GM21390 (cell line): ENCODE results near the gene SLC38A9.
"Not testable (repeated sequence)": the region's sequence is repeated elsewhere in the genome, so short reads cannot be mapped to it uniquely, and the experiment has no call there.

ENCODE experiments used
- ATAC-seq: cut with Tn5 transposase; IDR thresholded peaks from one replicate; pipeline ENCODE4 v1.9.1; 2021; ENCODE audit not compliant: unreplicated experiment

The SLC38A9 gene

DNA sequence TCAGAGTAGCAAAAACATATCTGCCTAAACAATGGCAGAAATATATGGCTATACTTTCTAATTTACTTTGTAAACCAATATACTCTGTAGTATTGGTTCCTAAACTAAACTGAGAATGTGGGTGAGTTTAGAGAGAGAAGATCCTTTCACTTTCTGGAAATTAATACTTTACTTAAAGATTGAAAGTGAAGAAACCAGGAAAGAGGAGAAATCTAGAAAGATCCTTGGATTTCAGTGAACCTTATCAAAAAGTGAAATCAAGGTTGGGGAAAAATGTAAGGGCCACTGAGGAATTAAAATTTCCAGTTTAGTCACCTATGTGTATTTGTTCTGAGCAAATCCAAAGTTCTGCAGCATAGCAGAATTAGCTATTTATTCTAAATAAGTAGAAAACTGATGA is 5.9 kb downstream of the SLC38A9 start:
- no peak for ATAC-seq

DNA sequence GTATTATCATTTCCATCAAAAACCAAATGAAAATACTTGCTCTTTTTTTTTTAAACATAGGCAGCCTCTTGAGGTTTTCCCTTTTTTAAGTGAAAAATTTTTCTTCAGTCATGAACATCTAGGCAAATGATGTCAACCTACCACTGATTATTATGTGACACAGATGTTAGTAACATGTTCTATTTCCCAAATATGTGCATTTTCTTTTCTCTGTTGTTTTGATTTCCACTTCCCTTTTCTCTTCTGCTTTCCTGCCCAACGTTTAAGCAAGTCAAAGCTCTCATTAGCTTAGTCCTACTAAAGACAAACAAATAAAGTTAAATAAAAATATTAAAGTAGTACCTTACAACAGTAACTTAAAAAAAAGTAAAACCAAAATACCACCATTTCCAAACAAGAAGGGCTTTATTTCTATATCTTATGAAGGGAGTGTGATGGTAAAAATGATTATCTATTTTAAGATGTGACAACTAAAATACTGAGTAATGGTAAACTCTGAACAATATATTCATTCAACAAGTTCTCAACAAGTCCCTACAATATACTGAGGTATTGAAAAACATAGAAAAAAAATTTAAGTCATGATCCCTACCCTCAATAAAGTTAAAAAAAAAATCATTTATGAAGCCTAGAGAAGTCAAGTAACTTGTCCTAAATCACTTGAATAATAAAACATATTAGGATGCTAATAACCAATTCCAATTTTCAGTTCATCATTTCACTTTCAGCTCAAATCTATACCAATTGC is 9.4 kb downstream of the SLC38A9 start:
- peak; percentile 47 for ATAC-seq

DNA sequence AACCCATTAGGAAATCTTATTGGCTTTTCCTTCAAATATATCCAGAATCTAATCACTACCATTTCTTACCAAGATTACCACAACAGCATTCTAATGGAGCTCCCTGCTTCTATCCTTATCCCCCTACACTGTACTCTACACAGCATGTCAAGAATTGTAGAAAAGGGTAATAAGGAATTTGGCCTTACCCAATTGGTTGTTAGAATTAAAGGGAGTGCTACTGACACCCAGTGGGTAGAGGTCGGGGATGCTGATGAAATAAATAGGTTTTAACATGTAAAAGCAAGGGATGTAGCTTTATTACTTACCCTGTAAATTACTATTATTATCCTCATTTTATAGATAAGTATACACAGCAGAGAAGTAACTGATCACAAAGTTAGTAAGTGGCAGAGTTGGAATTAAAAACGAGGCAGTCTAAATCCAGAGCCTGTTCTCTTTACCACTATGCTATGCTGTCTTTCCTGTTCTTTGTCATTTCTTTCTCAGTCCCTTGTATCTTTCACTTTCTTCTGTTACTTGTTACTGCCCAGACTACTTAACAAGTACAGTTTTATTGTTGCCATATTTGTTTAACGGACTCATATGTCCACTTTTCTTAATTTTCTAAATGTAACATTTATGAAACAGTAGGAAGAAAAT is 10.5 kb downstream of the SLC38A9 start:
- no peak for ATAC-seq

DNA sequence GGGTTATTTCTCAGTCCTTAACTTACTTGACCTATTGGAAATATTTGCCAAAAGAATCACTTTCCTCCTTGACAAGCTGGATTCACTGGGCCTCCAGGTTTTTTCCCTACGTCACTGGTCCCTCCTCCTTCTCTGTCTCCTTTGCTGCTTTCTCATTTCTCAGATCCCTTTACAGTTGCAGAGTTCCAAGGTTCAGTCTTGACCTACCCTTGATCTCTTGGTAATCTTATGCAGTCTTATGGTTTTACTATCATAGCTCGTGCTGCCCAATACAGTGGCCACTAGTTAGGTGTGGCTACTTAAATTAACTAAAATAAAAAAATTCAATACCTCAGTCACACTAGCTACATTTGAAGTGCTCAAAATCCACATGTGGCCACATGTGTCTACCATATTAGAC is 11.4 kb downstream of the SLC38A9 start:
- no peak for ATAC-seq

DNA sequence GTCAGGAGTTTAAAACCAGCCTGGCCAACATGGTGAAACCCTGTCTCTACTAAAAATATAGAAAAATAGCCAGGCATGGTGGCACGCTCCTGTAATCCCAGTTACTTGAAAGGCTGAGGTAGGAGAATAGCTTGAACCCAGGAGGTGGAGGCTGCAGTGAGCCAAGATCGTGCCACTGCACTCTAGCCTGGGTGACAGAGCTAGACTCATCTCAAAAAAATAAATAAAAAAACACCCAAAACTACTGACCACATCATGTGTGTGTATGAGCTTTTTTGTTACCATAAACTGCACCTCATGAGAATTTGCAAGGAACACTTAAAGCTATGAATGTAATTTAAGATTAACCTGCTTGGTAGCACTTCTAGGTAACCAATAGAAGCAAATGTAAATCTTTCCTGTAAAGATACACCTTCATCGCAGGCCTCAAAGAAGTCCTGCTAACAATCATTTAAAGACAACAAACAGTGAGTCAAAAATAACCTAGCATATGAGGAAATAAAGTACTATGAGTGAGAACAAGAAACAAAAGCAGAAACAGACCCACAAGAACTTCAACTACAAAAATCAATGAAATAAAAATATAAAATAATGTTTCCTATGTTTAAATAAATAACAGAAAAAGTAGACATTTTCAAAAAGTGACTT is 13.0 kb downstream of the SLC38A9 start:
- ATAC-seq = no peak

DNA sequence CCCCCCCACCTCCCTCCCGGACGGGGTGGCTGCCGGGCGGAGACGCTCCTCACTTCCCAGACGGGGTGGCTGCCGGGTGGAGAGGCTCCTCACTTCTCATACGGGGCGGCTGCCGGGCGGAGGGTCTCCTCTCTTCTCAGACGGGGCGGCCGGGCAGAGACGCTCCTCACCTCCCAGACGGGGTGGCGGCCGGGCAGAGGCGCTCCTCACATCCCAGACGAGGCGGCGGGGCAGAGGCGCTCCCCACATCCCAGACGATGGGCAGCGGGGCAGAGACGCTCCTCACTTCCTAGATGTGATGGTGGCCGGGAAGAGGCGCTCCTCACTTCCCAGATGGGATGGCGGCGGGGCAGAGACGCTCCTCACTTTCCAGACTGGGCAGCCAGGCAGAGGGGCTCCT is 15.4 kb downstream of the SLC38A9 start:
- not testable (repeated sequence) for ATAC-seq

DNA sequence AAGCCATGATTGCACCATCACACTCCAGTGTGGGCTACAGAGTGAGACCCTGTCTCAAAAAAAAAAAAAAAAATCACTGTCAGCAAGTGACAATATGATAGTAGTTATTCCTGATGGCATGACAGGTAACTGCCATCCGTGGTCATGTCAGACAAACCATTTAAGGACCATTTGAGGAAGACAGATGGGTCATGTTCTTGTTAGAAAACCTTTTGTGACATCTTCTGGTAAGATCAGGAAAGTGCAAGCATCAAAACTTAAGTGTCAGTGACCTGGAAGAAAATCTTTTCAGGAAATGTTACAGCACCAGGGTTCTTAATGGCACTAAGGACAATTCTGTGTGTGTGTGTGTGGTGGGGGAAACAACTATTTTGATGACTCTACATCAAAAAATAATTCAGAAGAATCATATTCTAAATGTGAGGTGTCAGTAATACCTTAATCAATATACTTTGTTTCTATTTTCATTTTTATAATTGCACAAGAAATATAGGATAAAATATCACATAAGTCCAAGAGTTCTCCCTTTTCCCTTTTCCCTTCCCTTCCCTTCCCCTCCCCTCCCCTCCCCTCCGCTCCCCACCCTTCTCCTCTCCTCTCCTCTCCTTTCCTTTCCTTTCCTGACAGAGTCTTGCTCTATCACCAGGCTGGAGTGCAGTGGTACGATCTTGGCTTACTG is 17.8 kb downstream of the SLC38A9 start:
- ATAC-seq = no peak

DNA sequence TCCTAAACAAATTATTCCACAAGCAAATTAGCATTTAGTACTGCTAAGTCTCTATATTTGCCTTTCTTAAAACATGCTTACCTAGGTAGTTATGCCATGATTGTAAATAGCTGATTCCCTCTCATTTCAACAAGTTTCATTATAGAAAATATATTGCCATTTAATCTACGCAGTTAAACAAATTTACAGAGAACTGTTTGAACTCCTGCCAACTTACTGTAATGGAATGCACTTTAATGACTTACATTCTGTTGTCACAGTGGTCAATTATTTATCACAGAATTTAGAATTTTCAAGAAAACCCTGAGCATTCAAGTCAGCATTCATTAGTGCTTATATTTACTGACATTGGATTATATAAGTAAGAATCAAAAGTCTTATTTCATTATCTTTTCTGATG is 19.6 kb downstream of the SLC38A9 start:
- ATAC-seq = no peak

DNA sequence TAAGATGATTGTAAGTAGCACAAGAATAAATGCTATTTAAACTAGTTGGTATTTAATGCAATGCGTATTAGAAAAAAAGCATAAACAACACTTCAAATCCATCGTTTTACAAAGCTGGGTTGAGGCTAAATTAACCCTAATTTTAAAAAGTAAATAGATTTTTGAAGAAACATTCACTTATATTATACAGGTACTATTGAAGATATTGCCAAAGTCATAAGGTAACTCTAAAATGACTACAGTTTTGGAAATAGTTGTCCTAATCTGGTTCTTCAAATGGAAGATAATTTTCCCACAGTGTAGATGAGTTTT is 20.1 kb downstream of the SLC38A9 start:
- no peak for ATAC-seq

DNA sequence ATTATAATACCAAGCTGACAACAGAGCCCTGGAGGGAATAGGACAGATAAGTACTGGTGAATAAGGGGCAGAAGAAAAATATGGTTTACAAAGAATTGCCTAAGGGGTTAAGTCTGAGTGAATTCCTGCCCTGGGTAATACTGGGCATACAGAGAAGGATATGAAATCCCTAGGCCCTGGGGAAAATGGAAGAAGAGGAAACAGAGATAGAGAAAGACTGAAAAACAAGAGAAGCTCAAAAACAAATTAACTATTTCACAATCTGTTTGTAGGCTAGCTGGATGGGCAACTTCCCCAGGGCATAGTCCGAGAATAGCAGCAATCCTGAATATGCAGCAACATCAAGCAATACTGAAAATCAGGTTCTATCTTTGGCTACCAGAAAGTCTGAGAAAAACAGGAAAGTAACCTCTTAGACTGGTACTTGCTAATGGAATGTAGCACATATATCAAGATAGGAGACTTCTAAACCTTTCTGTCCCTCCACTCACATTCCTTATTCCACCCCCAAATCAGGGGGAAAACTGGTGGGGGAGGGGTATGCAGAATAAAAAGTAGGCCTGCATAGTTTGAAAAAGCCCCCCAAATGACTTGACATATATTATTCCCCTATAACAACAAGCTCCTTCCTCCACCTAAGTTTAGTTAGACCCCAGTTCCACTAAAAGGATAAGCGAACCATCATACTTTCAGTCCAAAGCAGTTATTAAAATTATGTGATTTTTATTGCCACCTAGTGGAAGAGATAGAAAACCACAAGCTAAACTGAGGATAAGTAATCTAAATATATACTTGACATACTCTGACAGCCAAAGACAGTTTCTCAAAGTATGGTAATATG is 20.6 kb downstream of the SLC38A9 start:
- ATAC-seq = no peak

DNA sequence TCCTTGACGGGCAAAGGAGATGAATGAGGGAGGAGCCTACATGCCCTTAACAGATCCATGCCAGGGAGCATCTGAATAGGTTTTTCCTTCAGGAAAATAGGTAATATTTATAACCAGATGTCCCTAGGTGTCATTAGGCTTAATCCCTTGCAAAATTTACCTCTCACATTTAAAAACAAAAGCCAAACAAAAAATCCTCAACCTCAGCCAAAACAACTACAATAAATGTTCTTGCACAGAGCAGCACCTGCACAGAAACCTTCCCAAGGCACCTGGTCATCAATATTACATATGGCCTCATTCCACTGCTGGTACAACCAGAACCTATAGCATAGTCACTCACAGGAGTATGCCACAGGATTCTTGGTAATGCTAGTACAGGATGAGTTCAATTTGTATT is 30.1 kb downstream of the SLC38A9 start:
- ATAC-seq = no peak

DNA sequence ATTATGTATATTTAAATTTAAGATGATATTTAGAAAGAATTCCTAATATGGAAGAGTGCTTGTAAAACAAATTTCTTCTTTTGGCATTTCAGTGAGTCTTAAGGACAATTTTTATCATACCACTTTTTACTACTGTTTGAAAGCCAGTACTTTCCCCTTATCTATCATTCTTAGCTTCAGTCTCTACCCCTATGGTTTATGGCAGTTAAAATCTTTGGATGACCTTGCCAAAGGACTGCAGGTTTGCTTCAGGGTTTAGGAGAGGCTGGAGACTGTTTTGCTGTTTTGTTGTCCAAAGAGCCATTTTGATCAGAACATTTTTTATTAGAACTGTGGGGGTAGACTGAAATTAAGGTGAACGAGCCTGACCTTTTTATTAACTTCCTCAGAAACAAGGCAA is 30.8 kb downstream of the SLC38A9 start:
- no peak for ATAC-seq

DNA sequence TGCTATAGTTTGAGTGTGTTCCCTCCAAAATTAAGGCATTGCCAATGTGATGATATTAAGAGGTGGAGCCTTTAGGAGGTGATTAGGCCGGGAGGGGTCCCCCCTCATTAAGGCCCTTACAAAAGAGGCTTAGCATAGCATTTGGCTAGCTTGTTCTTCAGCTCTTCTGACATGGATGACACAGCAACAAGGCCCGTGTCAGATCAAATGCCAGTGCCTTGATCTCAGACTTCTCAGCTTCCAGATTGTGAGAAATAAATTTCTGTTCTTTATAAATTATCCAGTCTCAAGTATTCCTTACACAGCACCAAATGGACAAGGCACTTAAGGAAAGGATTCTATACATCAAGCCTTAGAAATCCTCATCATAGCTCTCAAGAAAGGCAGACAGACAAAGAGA is 31.8 kb downstream of the SLC38A9 start:
- ATAC-seq = no peak

DNA sequence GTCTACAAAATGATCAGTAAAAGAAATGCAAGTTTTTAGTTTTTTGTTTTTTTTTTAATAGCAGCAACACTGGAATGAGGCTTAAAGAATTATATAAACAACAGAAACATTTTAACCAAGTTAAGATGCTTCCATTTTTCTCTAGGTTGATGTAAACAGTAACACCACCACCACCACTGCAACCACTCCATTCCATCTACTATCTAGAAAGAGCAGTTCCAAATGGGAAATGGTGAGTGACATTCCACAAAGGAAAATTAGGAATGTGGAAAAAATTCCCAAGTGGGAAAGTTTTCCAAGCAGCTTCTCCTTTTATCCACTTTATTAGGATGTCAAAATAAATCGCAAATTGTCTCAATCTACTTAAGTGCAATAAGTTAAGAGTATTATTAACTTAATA is 32.6 kb downstream of the SLC38A9 start:
- no peak for ATAC-seq

DNA sequence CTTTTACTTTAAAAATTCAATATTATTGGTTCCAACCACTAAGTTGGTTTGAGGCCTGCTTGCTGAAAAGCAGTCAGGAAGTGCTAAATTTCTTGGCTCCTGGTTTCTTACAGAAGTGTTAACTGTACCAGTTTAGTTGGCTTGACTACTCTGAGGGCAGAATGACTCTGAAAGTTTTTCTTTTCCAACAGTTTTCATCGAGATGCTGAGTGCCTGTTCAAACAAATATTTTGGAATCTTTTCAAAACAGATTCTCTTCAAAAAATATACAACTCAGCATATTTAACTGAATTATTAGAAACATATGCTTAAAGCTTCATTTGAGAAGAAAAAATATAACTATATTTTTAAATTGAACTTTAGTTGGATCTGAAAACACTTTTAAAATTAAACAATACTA is 37.0 kb downstream of the SLC38A9 start:
- ATAC-seq = no peak

DNA sequence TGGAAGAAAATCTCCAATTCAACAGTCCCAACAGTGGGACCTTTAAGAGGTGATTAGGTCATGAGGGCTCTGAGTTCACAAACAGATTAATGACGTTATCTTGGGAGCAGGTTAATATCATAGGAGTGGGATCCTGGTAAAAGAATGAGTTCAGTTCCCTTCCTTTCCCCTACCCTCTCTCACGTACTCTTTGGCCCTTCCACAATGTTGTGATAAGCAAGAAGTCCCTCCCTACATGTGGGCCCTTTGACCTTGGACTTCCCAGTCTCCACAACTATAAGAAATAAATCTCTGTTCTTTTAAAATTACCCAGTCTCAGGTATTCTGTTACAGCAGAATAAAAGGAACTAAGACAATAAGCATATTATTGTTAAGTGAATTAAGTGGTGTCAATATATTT is 37.8 kb downstream of the SLC38A9 start:
- no peak for ATAC-seq

DNA sequence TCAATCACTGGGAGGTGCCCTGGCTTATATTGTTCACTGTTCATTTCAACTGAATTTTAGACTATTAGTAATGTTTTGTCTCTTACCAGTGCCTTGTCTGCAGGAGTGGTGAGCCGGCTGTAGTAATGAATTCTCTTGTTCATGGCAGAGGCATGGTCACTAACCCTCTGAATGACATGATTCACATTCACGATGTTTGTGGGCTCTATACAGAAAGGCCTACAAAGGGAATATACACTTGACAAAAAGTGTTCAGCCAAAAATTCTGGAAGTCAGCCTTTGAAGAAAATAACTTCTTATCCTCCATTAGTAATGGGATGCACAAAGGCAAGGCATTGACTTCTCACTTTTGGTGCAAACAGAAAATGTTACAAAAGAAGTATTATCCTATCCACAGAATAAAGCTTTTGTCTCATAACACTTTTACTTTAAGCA is 39.6 kb downstream of the SLC38A9 start:
- ATAC-seq = no peak

DNA sequence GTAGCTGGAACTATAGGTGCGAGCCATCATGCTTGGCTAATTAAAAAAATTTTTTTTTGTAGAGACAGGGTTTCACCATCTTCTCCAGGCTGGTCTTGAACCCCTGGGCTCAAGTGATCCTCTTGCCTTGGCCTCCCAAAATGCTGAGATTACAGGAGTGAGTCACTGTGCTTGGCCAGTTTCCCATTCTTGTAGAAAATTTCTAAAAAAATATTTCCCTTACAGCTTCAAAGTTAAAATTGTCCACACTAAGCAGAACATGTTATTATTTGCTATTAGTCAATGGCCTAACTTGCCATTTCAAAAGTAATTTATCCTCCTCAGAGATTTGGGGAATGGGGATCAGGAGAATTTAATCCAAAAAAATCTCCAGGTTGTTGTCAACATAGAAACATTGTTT is 40.1 kb downstream of the SLC38A9 start:
- no peak for ATAC-seq

DNA sequence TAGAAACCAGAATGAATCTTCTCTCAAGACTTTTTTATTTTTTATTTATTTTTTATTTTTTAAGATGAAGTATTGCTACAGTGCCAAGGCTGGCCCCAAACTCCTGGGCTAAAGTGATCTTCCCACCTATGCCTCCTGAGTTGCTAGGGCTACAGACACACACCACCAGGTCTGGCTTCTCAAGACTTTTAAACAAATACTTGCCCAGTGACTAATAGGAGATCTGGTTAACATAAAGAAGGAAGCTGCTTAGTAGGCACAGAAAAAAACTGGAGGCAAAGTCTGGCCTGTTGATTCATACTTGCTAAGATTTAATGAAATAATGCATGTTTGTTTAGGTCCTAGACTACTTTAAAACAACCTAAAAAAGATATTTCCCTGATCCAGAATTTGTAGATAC is 43.8 kb downstream of the SLC38A9 start:
- peak; percentile 60 for ATAC-seq

DNA sequence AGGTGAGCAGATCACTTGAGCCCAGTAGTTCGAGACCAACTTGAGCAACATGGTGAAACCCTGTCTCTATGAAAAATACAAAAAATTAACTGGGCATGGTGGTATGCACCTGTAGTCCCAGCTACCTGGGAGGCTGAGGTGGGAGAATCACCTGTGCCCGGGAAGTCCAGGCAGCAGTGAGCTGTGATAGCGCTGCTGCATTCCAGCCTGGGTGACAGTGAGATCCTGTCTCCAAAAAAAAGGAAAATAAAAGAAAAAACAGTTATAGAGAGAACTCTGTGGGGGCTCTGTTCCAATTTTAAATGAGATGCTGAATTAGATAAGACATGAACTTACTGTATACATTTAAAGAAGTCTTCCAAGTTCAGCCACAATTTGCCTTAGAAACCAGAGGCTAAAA is 44.2 kb downstream of the SLC38A9 start:
- ATAC-seq = peak; percentile 16

DNA sequence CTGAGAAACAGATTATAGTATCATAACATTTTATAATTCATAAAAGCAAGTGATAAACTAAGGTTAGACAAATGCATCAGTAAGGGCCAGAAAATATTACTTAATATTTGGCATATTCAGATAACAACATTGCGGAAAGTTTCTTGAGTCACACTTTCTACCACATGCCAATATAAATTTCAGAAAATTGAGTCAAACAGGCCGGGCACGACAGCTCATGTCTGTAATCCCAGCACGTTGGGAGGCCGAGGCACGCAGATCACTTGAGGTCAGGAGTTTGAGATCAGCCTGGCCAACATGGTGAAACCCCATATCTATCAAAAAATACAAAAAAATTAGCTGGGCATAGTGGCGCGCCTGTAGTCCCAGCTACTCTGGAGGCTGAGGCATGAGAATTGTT is 47.1 kb downstream of the SLC38A9 start:
- ATAC-seq = no peak
